Keratinocyte (primary cell): ENCODE measurements around the gene TMEM256. TPM values are rescaled to one million over a fixed set of nuclear protein-coding genes. Genes with fewer than 3 reads are reported as not detected.

Source experiments
- DNase-seq: peaks from one replicate; pipeline ENCODE4 v3.0.0-alpha.2; 2011; ENCODE audit warnings: low read depth, missing footprints, low spot score
- FAIRE-seq: peaks from 2 replicates; lab custom pipeline; 2011; peaks lifted over from hg19 to GRCh38; lab: Jason Lieb, UNC
- H2AFZ ChIP-seq: 2 replicates; pipeline ENCODE4 v1.6.0; 2012; ENCODE audit warnings: low read length, control low read depth, inconsistent platforms; ENCODE audit not compliant: control insufficient read depth
- H3K27ac ChIP-seq: 2 replicates; pipeline ENCODE4 v1.5.1; 2011; ENCODE audit warnings: low read length; ENCODE audit not compliant: control insufficient read depth, insufficient read depth
- H3K27me3 ChIP-seq: 3 replicates; pipeline ENCODE4 v1.6.0; 2011; ENCODE audit warnings: low read length; ENCODE audit not compliant: control insufficient read depth, insufficient read depth; ENCODE audit errors: extremely low read depth
- H3K36me3 ChIP-seq, 2 experiments: 2 replicates in 1 of 2; 3 replicates in 1 of 2; pipeline ENCODE4 v1.5.1; 2011; ENCODE audit warnings: low read length in 2 of 2, mild to moderate bottlenecking in 1 of 2; ENCODE audit not compliant: control insufficient read depth in 2 of 2, insufficient read depth in 2 of 2; ENCODE audit errors: extremely low read depth in 1 of 2
- H3K4me1 ChIP-seq: 3 replicates; pipeline ENCODE4 v1.5.1; 2011; ENCODE audit warnings: low read length; ENCODE audit not compliant: control insufficient read depth, insufficient read depth; ENCODE audit errors: extremely low read depth
- H3K4me2 ChIP-seq: 3 replicates; pipeline ENCODE4 v1.6.0; 2011; ENCODE audit warnings: low read depth, low read length; ENCODE audit not compliant: control insufficient read depth, insufficient read depth; ENCODE audit errors: extremely low read depth
- H3K4me3 ChIP-seq, 3 experiments: fragments of 200-600 bp in 1 of 3; sonication (generic) in 1 of 3; 2 replicates in 2 of 3; 3 replicates in 1 of 3; pipeline ENCODE4 v1.5.1; 2011 to 2016; ENCODE audit warnings: low read length in 3 of 3, mild to moderate bottlenecking in 3 of 3, control low read depth in 2 of 3, inconsistent platforms in 1 of 3, low read depth in 1 of 3, mixed read lengths in 1 of 3, mixed run types in 1 of 3, moderate library complexity in 1 of 3; ENCODE audit not compliant: control insufficient read depth in 2 of 3, insufficient read depth in 2 of 3; ENCODE audit errors: extremely low read depth in 1 of 3
- H3K79me2 ChIP-seq: 2 replicates; pipeline ENCODE4 v1.6.0; 2012; ENCODE audit warnings: low read length; ENCODE audit not compliant: control insufficient read depth, insufficient read depth
- H3K9ac ChIP-seq: 3 replicates; pipeline ENCODE4 v1.6.0; 2011; ENCODE audit warnings: low read length; ENCODE audit not compliant: control insufficient read depth, insufficient read depth; ENCODE audit errors: extremely low read depth
- H3K9me1 ChIP-seq: 3 replicates; pipeline ENCODE4 v1.6.0; 2011; ENCODE audit warnings: low read length; ENCODE audit not compliant: control insufficient read depth, insufficient read depth; ENCODE audit errors: extremely low read depth
- H3K9me3 ChIP-seq: 2 replicates; pipeline ENCODE4 v1.5.1; 2012; ENCODE audit warnings: low read depth, low read length; ENCODE audit not compliant: control insufficient read depth
- H4K20me1 ChIP-seq: 3 replicates; pipeline ENCODE4 v1.6.0; 2011; ENCODE audit warnings: low read length; ENCODE audit not compliant: control insufficient read depth, insufficient read depth; ENCODE audit errors: extremely low read depth
- EZH2 ChIP-seq: IDR thresholded peaks from one replicate; pipeline ENCODE4 v1.6.1; 2012; ENCODE audit warnings: inconsistent platforms, mild to moderate bottlenecking, low read length, moderate library complexity
- dilution Hi-C: fragments of 300-500 bp; cut with MboI; formaldehyde crosslinking; loops from one replicate; pipeline ENCODE4 v1.7.0; 2020; ENCODE audit warnings: low sequenced_read_pairs; ENCODE audit not compliant: extremely low pct_ligation_motif_present
- polyA plus RNA-seq, 5 experiments: library from polyadenylated mRNA; depleted of rRNA in 3 of 5; stranded (reverse) in 3 of 5; stranded (forward) in 1 of 5; unstranded in 1 of 5; fragments of >200 nt; gene quantifications; 1 replicate in 1 of 5; 2 replicates in 3 of 5; 3 replicates in 1 of 5; pipeline versions ENCODE4 v1.2.1 to v1.2.3, GENCODE V29; 2011 to 2012; ENCODE audit warnings: missing spikeins in 2 of 5, low read depth in 1 of 5, low replicate concordance in 1 of 5
- TF ChIP-seq, protein P1 (sequence below), 3 experiments: IDR thresholded peaks in 1 of 3; conservative IDR thresholded peaks in 1 of 3; optimal IDR thresholded peaks in 1 of 3; 2 replicates in 2 of 3; 3 replicates in 1 of 3; pipeline versions ENCODE3 to v1.5.1; 2011; ENCODE audit warnings: low read length in 3 of 3, mild to moderate bottlenecking in 3 of 3, moderate library complexity in 2 of 3, control low read depth in 1 of 3, inconsistent platforms in 1 of 3; ENCODE audit not compliant: insufficient read depth in 2 of 3; ENCODE audit errors: extremely low read depth in 1 of 3

Gene TMEM256
- polyA plus RNA-seq, 1 donor (not counting 4 experiments of a cell fraction or from before 2014, with no cell fraction given), result 68.1 TPM

DNA sequence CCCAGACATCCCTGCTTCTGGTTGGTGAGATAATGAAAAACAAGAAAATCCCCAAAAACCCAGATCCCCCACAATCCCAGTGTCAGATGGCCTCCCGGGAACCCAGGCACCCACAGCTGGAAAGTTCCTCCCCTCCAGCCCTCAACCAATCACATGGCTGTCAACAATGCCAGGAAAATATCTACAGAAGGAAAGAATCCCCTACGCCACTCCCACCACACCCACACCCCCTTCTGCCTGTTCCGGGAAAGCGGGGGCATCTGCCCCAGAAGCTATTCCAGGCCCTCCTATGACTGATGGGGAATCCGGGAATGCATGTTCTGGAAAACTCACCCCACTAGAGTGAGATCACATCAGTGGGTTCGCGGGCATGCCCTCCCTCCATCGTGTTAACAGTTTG, 47.1 kb downstream of the TMEM256 start:
- Histone ChIP-seq H3K27ac (no peak overlapping the region), H3K9me3 (no peaks in the 10 kb centered on the region), H4K20me1 (no peaks in the 10 kb centered on the region), H3K4me1 (peaks cover 39% of the 10 kb centered on the region), H3K27me3 (no peaks in the 10 kb centered on the region), H3K4me3 (no peak overlapping the region), H3K4me2 (no peak overlapping the region), H3K9me1 (no peaks in the 10 kb centered on the region), H3K9ac (no peak overlapping the region), H2AFZ (no peak overlapping the region), H3K36me3 (no peaks in the 10 kb centered on the region), H3K79me2 (peaks cover 20% of the 10 kb centered on the region)
- dilution Hi-C loops, result no loop called here
- no peak for TF ChIP-seq EZH2
- TF ChIP-seq, protein P1, sequence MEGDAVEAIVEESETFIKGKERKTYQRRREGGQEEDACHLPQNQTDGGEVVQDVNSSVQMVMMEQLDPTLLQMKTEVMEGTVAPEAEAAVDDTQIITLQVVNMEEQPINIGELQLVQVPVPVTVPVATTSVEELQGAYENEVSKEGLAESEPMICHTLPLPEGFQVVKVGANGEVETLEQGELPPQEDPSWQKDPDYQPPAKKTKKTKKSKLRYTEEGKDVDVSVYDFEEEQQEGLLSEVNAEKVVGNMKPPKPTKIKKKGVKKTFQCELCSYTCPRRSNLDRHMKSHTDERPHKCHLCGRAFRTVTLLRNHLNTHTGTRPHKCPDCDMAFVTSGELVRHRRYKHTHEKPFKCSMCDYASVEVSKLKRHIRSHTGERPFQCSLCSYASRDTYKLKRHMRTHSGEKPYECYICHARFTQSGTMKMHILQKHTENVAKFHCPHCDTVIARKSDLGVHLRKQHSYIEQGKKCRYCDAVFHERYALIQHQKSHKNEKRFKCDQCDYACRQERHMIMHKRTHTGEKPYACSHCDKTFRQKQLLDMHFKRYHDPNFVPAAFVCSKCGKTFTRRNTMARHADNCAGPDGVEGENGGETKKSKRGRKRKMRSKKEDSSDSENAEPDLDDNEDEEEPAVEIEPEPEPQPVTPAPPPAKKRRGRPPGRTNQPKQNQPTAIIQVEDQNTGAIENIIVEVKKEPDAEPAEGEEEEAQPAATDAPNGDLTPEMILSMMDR (optimal IDR thresholded peaks at IDR 0.05 in 1 of 3, IDR thresholded peaks at IDR 0.05 in 1 of 3, conservative IDR thresholded peaks at IDR 0.05 in 1 of 3; ENCODE audit: extremely low read depth in 1 of 3, insufficient read depth in 2 of 3, low read length in 3 of 3), result no peak
- DNase-seq (no peak), FAIRE-seq (no peak)

DNA sequence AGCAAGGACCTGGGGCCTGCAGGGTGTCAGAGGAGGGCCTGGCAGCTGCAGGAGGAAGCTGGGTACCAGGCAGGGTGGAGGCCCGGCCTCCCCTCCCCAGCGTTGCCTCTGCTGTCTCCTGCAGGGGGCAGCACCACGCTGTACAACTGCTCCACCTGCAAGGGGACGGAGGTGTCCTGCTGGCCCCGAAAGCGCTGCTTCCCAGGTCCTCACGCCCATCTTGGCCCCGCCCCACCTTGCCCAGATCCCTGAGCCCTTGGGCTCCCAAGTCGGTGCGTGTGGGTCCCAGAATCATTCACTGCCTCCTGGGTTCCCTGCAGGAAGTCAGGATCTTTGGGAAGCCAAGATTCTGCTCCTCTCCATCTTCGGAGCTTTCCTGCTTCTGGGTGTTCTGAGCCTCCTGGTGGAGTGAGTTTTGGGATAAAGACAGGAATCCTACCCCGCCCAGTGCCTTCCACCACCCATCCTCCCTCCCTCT, 47.8 kb downstream of the TMEM256 start:
- Histone ChIP-seq H3K79me2 (peaks cover 20% of the 10 kb centered on the region), H3K27me3 (no peaks in the 10 kb centered on the region), H3K36me3 (no peaks in the 10 kb centered on the region), H4K20me1 (no peaks in the 10 kb centered on the region), H2AFZ (no peak overlapping the region), H3K9me3 (no peaks in the 10 kb centered on the region), H3K27ac (no peak overlapping the region), H3K4me3 (no peak overlapping the region), H3K4me1 (peaks cover 36% of the 10 kb centered on the region), H3K4me2 (no peak overlapping the region), H3K9ac (no peak overlapping the region), H3K9me1 (no peaks in the 10 kb centered on the region)
- dilution Hi-C loops, result no loop called here
- DNase-seq, result peak; percentile 72
- no peak for TF ChIP-seq EZH2
- TF ChIP-seq, protein P1 (optimal IDR thresholded peaks at IDR 0.05 in 1 of 3, IDR thresholded peaks at IDR 0.05 in 1 of 3, conservative IDR thresholded peaks at IDR 0.05 in 1 of 3; ENCODE audit: extremely low read depth in 1 of 3, insufficient read depth in 2 of 3, low read length in 3 of 3), result peak; percentile 82 to 100 (median 98)
- FAIRE-seq, result peak; percentile 17
